Measurements from ENCODE around the gene PRELID1.

- TF ChIP-seq POLR2A (IDR thresholded peaks at IDR 0.05; ENCODE audit: low read length) (no peak), GATA1 (IDR thresholded peaks at IDR 0.05; ENCODE audit: low read depth, low read length) (no peak)
Observed at GRCh38 chr5:177271113-177271512, 32.5 kb upstream of the PRELID1 start.
